ENCODE results near the gene FAXDC2.

Gene FAXDC2, protein sequence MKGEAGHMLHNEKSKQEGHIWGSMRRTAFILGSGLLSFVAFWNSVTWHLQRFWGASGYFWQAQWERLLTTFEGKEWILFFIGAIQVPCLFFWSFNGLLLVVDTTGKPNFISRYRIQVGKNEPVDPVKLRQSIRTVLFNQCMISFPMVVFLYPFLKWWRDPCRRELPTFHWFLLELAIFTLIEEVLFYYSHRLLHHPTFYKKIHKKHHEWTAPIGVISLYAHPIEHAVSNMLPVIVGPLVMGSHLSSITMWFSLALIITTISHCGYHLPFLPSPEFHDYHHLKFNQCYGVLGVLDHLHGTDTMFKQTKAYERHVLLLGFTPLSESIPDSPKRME

GRCh38 chr5:154850255-154851062 lies at the start of gene FAXDC2:
TSS of gene FAXDC2 (minus strand) at chr5:154850603. CDS start at chr5:154838178, 12,425 bp downstream.
- no peak for DNase-seq

DNA sequence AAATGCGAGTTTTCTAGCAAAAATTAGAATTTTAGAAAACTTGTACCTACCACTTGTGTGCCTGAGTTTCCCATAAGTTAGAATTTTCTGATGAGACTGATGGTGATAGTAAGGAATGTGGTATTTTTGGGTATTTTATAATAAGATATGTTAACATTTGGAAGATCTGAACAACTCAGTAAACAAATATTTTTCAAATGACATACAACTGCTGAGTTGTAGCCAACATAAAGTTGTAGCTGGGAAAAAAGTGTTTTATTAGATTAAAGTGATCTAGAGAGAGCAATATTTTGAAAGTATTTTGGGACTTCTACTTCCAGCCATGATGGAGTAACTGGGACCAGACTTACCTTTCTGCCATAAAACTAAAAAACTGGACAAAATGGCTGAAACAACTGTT lies 49.7 kb upstream of the FAXDC2 start:
- no peak for DNase-seq

DNA sequence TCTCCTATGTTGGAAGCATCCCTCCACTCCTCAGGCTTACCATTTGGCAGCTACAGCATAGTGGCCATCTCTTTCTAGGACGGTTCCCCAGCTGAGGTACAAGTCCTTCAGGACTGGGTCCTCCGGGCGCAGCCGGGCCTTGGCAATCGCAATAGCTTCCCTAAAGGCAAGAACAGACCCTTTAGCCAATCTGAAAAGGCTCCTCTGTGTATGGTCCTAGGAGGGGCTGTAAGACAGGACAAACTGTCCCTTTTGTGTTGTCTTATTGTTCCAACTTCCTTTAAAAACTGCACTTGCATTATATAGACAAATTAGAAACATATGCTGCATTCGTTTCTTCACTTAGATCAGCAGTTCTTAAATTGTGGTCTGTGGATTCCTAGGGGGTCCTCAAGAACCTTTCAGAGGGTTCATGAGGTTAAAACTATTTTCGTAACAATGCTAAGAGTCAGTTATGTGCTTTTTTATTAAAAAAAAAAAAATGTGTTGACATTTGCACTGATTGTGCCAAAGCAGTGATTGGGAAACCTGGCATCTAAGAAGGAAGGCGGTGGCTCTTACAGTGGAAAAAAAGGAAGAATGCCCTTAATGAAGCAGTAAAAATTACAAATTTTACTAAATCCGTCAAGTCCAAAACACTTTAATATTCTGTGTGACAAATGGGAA lies 48.9 kb upstream of the FAXDC2 start:
- DNase-seq = no peak

GRCh38 chr5:154898210-154898609 lies 47.8 kb upstream of the FAXDC2 start:
- DNase-seq = no peak

DNA sequence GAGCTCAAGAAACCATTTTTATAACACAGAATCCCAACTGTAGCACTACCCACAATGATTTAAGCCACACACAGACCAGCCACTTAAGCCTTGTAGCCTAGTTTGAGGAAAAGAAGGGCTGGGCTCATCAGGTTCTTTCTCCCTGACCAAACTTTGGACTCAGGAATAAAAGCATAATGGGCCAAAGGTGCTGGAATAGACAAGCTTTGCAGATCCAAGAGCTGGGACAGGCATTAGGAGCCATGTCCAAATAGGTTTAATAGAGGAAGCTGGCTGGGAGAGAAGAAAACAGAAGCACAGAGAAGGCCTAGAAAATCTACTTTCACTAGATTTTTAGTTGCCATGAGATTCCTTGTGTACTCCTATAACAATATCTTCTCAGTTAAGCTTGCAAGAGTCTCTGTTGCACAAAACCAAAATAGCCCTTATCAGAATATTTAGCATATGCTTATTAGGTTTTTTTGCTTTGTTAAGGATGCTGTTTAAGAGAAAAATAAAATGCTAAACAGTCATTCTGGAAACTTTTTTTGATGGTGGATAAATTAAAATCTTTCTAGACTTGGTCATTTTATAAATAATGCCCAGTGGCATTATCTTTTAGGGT lies 46.3 kb upstream of the FAXDC2 start:
- DNase-seq = no peak

- DNase-seq = no peak
Measured at GRCh38 chr5:154895606-154896561, 45.5 kb upstream of the FAXDC2 start.

- no peak for DNase-seq
Measured at GRCh38 chr5:154893381-154893780, 43.0 kb upstream of the FAXDC2 start.

- DNase-seq = no peak
Measured at GRCh38 chr5:154892369-154892771, 42.0 kb upstream of the FAXDC2 start.

DNA sequence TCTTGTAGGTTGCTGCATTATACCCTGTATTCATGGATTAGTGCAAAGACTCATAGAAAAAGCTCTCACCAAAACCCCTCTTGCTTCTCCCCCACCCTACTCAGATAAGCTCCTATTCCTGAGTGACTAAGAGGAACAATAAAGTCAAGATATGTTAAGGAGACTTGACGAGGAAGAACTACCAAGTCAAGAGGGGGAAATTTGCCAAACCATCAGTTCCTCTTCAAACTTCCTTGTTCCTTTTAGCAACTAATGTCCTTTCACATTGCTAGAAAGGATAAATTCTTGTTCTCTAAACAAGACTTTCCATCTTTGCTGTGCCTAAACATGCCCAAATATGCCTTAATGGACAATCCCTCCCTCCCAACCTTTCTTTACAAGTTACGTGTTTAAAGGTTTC lies 35.0 kb upstream of the FAXDC2 start:
- DNase-seq = no peak

- DNase-seq = no peak
Measured at GRCh38 chr5:154884424-154884823, 34.0 kb upstream of the FAXDC2 start.

DNA sequence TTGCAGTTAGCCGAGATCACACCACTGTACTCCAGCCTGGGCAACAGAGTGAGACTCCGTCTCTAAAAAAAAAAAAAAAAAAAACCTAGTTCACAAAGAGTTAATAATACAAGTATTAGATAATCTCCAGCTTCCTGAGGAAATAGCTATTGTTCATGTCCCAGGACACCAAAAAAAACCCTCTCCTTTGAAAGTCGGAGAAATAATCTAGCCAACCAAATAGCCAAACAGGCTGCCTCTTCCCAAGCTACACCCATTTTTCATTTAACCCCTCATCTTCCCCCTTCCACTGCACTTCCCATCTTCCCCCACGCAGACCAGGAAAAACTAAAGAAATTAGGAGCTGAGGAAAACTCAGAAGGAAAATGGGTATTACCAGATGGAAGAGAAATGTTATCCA lies 31.6 kb upstream of the FAXDC2 start:
- DNase-seq = no peak

GRCh38 chr5:154878642-154879335 lies 28.4 kb upstream of the FAXDC2 start:
- no peak for DNase-seq

DNA sequence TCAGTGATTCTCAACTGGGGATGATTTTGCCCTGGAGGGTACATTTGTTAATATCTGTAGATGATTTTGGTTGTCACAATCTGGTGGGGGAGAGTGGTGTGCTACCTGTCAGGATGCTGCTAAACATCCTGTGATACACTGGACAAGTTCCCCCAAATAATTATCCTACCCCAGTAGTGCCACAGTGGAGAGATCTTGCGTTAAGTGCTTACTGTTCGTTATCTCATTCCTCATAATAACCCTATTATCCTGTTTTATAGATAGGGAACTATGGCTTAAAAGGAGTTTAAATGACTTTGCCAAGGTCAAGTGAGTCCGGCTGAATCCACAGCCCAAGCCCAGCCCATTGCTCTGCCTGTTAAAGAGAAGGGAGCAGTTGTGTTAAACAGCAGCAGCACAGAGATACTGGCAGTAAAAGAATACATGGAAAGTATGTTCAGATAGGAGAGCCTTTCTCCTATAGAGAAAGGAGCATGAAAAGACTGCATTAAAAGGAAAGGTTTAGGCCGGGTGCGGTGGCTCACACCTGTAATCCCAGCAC lies 23.5 kb upstream of the FAXDC2 start:
- no peak for DNase-seq

- no peak for DNase-seq
Measured at GRCh38 chr5:154871734-154872133, 21.3 kb upstream of the FAXDC2 start.

- DNase-seq = no peak
Measured at GRCh38 chr5:154868702-154869101, 18.3 kb upstream of the FAXDC2 start.

DNA sequence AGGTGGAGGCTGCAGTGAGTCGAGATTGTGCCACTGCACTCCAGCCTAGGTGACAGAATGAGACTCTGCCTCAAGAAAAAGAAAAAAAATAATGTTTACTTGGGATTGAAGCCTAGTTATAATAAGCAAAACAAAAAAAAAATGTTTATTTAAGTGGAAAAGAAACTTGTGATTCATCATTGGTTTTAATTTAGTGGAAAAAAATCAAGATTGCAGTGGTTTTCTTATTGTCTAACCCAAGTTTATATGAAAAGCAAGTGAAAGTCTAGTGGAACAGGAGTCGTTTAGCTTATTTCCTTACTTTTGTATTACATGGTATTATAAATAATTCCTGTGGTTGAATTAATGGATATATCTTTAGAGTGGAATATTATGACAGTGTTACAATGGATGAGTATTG lies 16.4 kb upstream of the FAXDC2 start:
- DNase-seq = no peak

- no peak for DNase-seq
Measured at GRCh38 chr5:154865466-154866184, 15.2 kb upstream of the FAXDC2 start.

- no peak for DNase-seq
Measured at GRCh38 chr5:154863291-154864080, 13.1 kb upstream of the FAXDC2 start.

GRCh38 chr5:154862766-154863165 lies 12.4 kb upstream of the FAXDC2 start:
- no peak for DNase-seq

GRCh38 chr5:154861946-154862345 lies 11.5 kb upstream of the FAXDC2 start:
- DNase-seq = no peak
